Keratinocyte (primary cell): ENCODE data around the gene PPM1J.

Experiments used
- CTCF ChIP-seq, 3 experiments: IDR thresholded peaks in 1 of 3; conservative IDR thresholded peaks in 1 of 3; optimal IDR thresholded peaks in 1 of 3; 2 replicates in 2 of 3; 3 replicates in 1 of 3; pipeline versions ENCODE3 to v1.5.1; 2011; ENCODE audit warnings: low read length in 3 of 3, mild to moderate bottlenecking in 3 of 3, moderate library complexity in 2 of 3, control low read depth in 1 of 3, inconsistent platforms in 1 of 3; ENCODE audit not compliant: insufficient read depth in 2 of 3; ENCODE audit errors: extremely low read depth in 1 of 3
- EZH2 ChIP-seq: IDR thresholded peaks from one replicate; pipeline ENCODE4 v1.6.1; 2012; ENCODE audit warnings: inconsistent platforms, mild to moderate bottlenecking, low read length, moderate library complexity

GRCh38 chr1:112720800-112721199 is 5.7 kb upstream of the PPM1J start:
- TF ChIP-seq CTCF (optimal IDR thresholded peaks at IDR 0.05 in 1 of 3, IDR thresholded peaks at IDR 0.05 in 1 of 3, conservative IDR thresholded peaks at IDR 0.05 in 1 of 3; ENCODE audit: extremely low read depth in 1 of 3, insufficient read depth in 2 of 3, low read length in 3 of 3) (no peak), EZH2 (no peak)
